ENCODE results near the gene MAN1B1.

Gene MAN1B1

GRCh38 chr9:137113385-137114159, 26.8 kb downstream of the MAN1B1 start:
- TF ChIP-seq ZNF565 (CRISPR knock-in tag; conservative IDR thresholded peaks at IDR 0.05; ENCODE audit: low read depth) (no peak), ZNF8 (CRISPR knock-in tag; IDR thresholded peaks at IDR 0.05) (no peak), ESRRG (CRISPR knock-in tag; IDR thresholded peaks at IDR 0.05) (no peak)
- no peak for ATAC-seq

- TF ChIP-seq ZC3H10 (CRISPR knock-in tag; IDR thresholded peaks at IDR 0.05) (no peak), ZNF70 (CRISPR knock-in tag; IDR thresholded peaks at IDR 0.05) (no peak), PPARA (CRISPR knock-in tag; IDR thresholded peaks at IDR 0.05; ENCODE audit: borderline replicate concordance) (no peak), BACH2 (CRISPR knock-in tag; IDR thresholded peaks at IDR 0.05; ENCODE audit: borderline replicate concordance) (no peak), CSRNP3 (CRISPR knock-in tag; IDR thresholded peaks at IDR 0.05) (no peak), POU6F1 (CRISPR knock-in tag; IDR thresholded peaks at IDR 0.05; ENCODE audit: borderline replicate concordance, low read depth) (no peak), ESRRG (CRISPR knock-in tag; IDR thresholded peaks at IDR 0.05) (no peak)
- peak; percentile 3; the same call in 2 of the 3 replicates for ATAC-seq
These were observed 27.4 kb downstream of the MAN1B1 start for GRCh38 chr9:137114220-137114612.

- peak; percentile 79 for ATAC-seq
- TF ChIP-seq ZFP30 (CRISPR knock-in tag; IDR thresholded peaks at IDR 0.05) (no peak), ZNF70 (CRISPR knock-in tag; IDR thresholded peaks at IDR 0.05) (no peak)
These were observed 28.0 kb downstream of the MAN1B1 start, which contains the start of gene DPP7 for GRCh38 chr9:137114613-137115393. DPP7 (minus strand) TSS chr9:137114733; CDS start chr9:137114713, 20 bp downstream.

- ATAC-seq, result no peak; the same call in 2 of the 3 replicates
- TF ChIP-seq ZNF70 (CRISPR knock-in tag; IDR thresholded peaks at IDR 0.05) (no peak), ZNF8 (CRISPR knock-in tag; IDR thresholded peaks at IDR 0.05) (no peak), GLIS3 (CRISPR knock-in tag; IDR thresholded peaks at IDR 0.05) (no peak), OSR1 (CRISPR knock-in tag; IDR thresholded peaks at IDR 0.05) (no peak), ARNTL (CRISPR knock-in tag; IDR thresholded peaks at IDR 0.05; ENCODE audit: borderline replicate concordance, low read depth) (no peak), TOX (CRISPR knock-in tag; IDR thresholded peaks at IDR 0.05; ENCODE audit: borderline replicate concordance) (no peak), ZNF565 (CRISPR knock-in tag; conservative IDR thresholded peaks at IDR 0.05; ENCODE audit: low read depth) (no peak), ZC3H10 (CRISPR knock-in tag; IDR thresholded peaks at IDR 0.05) (no peak), POU6F1 (CRISPR knock-in tag; IDR thresholded peaks at IDR 0.05; ENCODE audit: borderline replicate concordance, low read depth) (no peak), PATZ1 (CRISPR knock-in tag; IDR thresholded peaks at IDR 0.05; ENCODE audit: borderline replicate concordance) (no peak)
These were observed 28.7 kb downstream of the MAN1B1 start for GRCh38 chr9:137115394-137116026.

- TF ChIP-seq ISL1 (CRISPR knock-in tag; IDR thresholded peaks at IDR 0.05) (no peak), TCF4 (CRISPR knock-in tag; IDR thresholded peaks at IDR 0.05; ENCODE audit: borderline replicate concordance) (no peak), TSHZ2 (CRISPR knock-in tag; IDR thresholded peaks at IDR 0.05) (no peak), ZFP3 (CRISPR knock-in tag; IDR thresholded peaks at IDR 0.05) (no peak), CSRNP3 (CRISPR knock-in tag; IDR thresholded peaks at IDR 0.05) (no peak), ZC3H10 (CRISPR knock-in tag; IDR thresholded peaks at IDR 0.05) (no peak), ZNF8 (CRISPR knock-in tag; IDR thresholded peaks at IDR 0.05) (no peak), PPARA (CRISPR knock-in tag; IDR thresholded peaks at IDR 0.05; ENCODE audit: borderline replicate concordance) (no peak)
- ATAC-seq, result no peak
These were observed 29.3 kb downstream of the MAN1B1 start for GRCh38 chr9:137116027-137116507.
